Measurements from ENCODE around the gene C1orf198. TPM values are rescaled to one million over a fixed set of nuclear protein-coding genes. Genes with fewer than 3 reads are reported as not detected.

Gene C1orf198
- total and polyA plus RNA-seq, 2 of the 8 experiments (the other 6 are each of a cell fraction or from before 2014, with no cell fraction given) = 30.6 to 45.0 TPM

GRCh38 chr1:230852959-230853358 lies 15.4 kb downstream of the C1orf198 start (continued):
- TF ChIP-seq CTCF (IDR thresholded peaks at IDR 0.05; ENCODE audit: control extremely low read depth in 1 of 3, insufficient read depth in 1 of 3, low read depth in 1 of 3, low read length in 3 of 3) (no peak), HDAC2 (IDR thresholded peaks at IDR 0.05; ENCODE audit: borderline replicate concordance in 1 of 2, low read depth in 2 of 2, low read length in 2 of 2) (no peak), CEBPB (IDR thresholded peaks at IDR 0.05; ENCODE audit: low read depth, low read length) (no peak), SIRT6 (IDR thresholded peaks at IDR 0.05; ENCODE audit: low read length) (no peak), RAD21 (IDR thresholded peaks at IDR 0.05 in 1 of 2, conservative IDR thresholded peaks at IDR 0.05 in 1 of 2; ENCODE audit: low read depth in 2 of 2, low read length in 2 of 2) (no peak), ATF2 (IDR thresholded peaks at IDR 0.05; ENCODE audit: low read length) (no peak), CREB1 (IDR thresholded peaks at IDR 0.05) (no peak)
